Vagina (tissue), 2 donors: ENCODE results near the gene CHRDL2. TPM values are rescaled to one million over a fixed set of nuclear protein-coding genes. Genes with fewer than 3 reads are reported as not detected.
A peak's percentile ranks its signal among the peaks of the same experiment; 100 is the strongest.

Experiments
- DNase-seq, 2 donors: peaks; one replicate each; pipeline ENCODE4 v3.0.0-alpha.2; 2017; ENCODE audit errors: extremely low spot score in 2 of 2
- H3K27ac ChIP-seq: fragments of 200-600 bp; sonication (generic); one replicate; pipeline ENCODE4 v1.5.1; 2019
- H3K27me3 ChIP-seq: fragments of 200-600 bp; sonication (generic); one replicate; pipeline ENCODE4 v1.5.1; 2019
- H3K36me3 ChIP-seq, 2 donors: fragments of 200-600 bp; sonication (generic); one replicate each; pipeline ENCODE4 v1.5.1; 2017 to 2019
- H3K4me1 ChIP-seq: fragments of 200-600 bp; sonication (generic); one replicate; pipeline ENCODE4 v1.5.1; 2019
- H3K4me3 ChIP-seq, 2 donors: fragments of 200-600 bp; sonication (generic); 1 replicate in 1 of 2; 2 replicates in 1 of 2; pipeline ENCODE4 v1.5.1; 2016 to 2019
- H3K9me3 ChIP-seq: fragments of 200-600 bp; sonication (generic); one replicate; pipeline ENCODE4 v1.5.1; 2019
- CTCF ChIP-seq, 3 experiments: fragments of 450-650 bp in 2 of 3; fragments of 200-600 bp in 1 of 3; sonication (generic) in 1 of 3; IDR thresholded peaks; one replicate each; pipeline ENCODE4 v1.5.1; 2017 to 2019; ENCODE audit warnings: antibody characterized with exemption in 3 of 3, mild to moderate bottlenecking in 2 of 3, moderate library complexity in 2 of 3
- POLR2A ChIP-seq, 2 donors: fragments of 450-650 bp; IDR thresholded peaks; one replicate each; pipeline ENCODE4 v1.6.1; 2017; ENCODE audit warnings: antibody characterized with exemption in 2 of 2, mild to moderate bottlenecking in 2 of 2, moderate library complexity in 2 of 2
- POLR2AphosphoS5 ChIP-seq, 2 donors: sonication (generic); formaldehyde crosslinking; IDR thresholded peaks; one replicate each; pipeline ENCODE4 v1.9.0; 2017; ENCODE audit warnings: antibody characterized with exemption in 2 of 2, mild to moderate bottlenecking in 2 of 2, low read depth in 1 of 2; ENCODE audit not compliant: insufficient read depth in 1 of 2
- intact Hi-C: fragments of 100-400 bp; cut with DNase I; formaldehyde crosslinking; loops from one replicate; pipeline ENCODE4 v1.15.1; 2023
- total RNA-seq: library from RNA; depleted of rRNA; stranded (reverse); fragments of >200 nt; gene quantifications from one replicate; pipeline ENCODE4 v1.2.3, GENCODE V29; 2016

CHRDL2 gene
- total RNA-seq, 1 donor from 2014 or later: 3.7 TPM

GRCh38 chr11:74730571-74731260 lies 510 bp downstream of the CHRDL2 start:
- H3K4me1 ChIP-seq: peaks cover 12% of the 10 kb centered on the region
- no peaks in the 10 kb centered on the region for H3K9me3 ChIP-seq
- TF ChIP-seq CTCF (IDR thresholded peaks at IDR 0.05) (no peak), POLR2A (IDR thresholded peaks at IDR 0.05) (no peak)
- H3K27me3 ChIP-seq: peaks cover 6% of the 10 kb centered on the region
- peak overlapping the region; percentile 24 to 46 for H3K4me3 ChIP-seq
- intact Hi-C loops: loop anchor here (10.0 kb wide), 1 partner anchor 486 kb away; no protein-coding TSS in a partner anchor
- H3K27ac ChIP-seq: no peak overlapping the region
- peak in 1 of 2 donors; percentile 78 for DNase-seq
- no peaks in the 10 kb centered on the region for H3K36me3 ChIP-seq

GRCh38 chr11:74729397-74729796 lies 1.8 kb downstream of the CHRDL2 start:
- intact Hi-C loops: loop anchor here (10.0 kb wide), 1 partner anchor 95 kb away; no protein-coding TSS in a partner anchor
- Histone ChIP-seq H3K4me1 (peaks cover 12% of the 10 kb centered on the region), H3K4me3 (no peak overlapping the region), H3K27me3 (peaks cover 6% of the 10 kb centered on the region), H3K9me3 (no peaks in the 10 kb centered on the region), H3K27ac (no peak overlapping the region), H3K36me3 (no peaks in the 10 kb centered on the region)
- DNase-seq: no peak
- TF ChIP-seq CTCF (IDR thresholded peaks at IDR 0.05): no peak
- TF ChIP-seq POLR2A (IDR thresholded peaks at IDR 0.05): no peak
- no peak for TF ChIP-seq POLR2AphosphoS5 (IDR thresholded peaks at IDR 0.05; ENCODE audit: insufficient read depth in 1 of 2, low read depth in 1 of 2)

GRCh38 chr11:74726547-74727182 lies 4.6 kb downstream of the CHRDL2 start:
- DNase-seq: no peak
- TF ChIP-seq POLR2A (IDR thresholded peaks at IDR 0.05): no peak
- peak in 1 of 2 donors; percentile 55 for TF ChIP-seq POLR2AphosphoS5 (IDR thresholded peaks at IDR 0.05; ENCODE audit: insufficient read depth in 1 of 2, low read depth in 1 of 2)
- TF ChIP-seq CTCF (IDR thresholded peaks at IDR 0.05): peak; percentile 64 to 89 (median 81)
- Histone ChIP-seq H3K27me3 (peaks cover 3% of the 10 kb centered on the region), H3K4me1 (peaks cover 9% of the 10 kb centered on the region), H3K4me3 (no peak overlapping the region), H3K9me3 (no peaks in the 10 kb centered on the region), H3K36me3 (no peaks in the 10 kb centered on the region), H3K27ac (no peak overlapping the region)
- intact Hi-C loops: loop anchor here (10.0 kb wide), 1 partner anchor 92 kb away; no protein-coding TSS in a partner anchor

GRCh38 chr11:74725701-74726100 lies 5.5 kb downstream of the CHRDL2 start:
- no peak overlapping the region for H3K4me3 ChIP-seq
- no peak for DNase-seq
- H3K4me1 ChIP-seq: peaks cover 11% of the 10 kb centered on the region
- H3K36me3 ChIP-seq: no peaks in the 10 kb centered on the region
- H3K27me3 ChIP-seq: no peaks in the 10 kb centered on the region
- H3K9me3 ChIP-seq: no peaks in the 10 kb centered on the region
- intact Hi-C loops: loop anchor here (10.0 kb wide), 1 partner anchor 91 kb away; no protein-coding TSS in a partner anchor
- TF ChIP-seq POLR2AphosphoS5 (IDR thresholded peaks at IDR 0.05; ENCODE audit: insufficient read depth in 1 of 2, low read depth in 1 of 2) (no peak), CTCF (IDR thresholded peaks at IDR 0.05) (no peak), POLR2A (IDR thresholded peaks at IDR 0.05) (no peak)
- H3K27ac ChIP-seq: no peak overlapping the region

GRCh38 chr11:74723511-74723910 lies 7.7 kb downstream of the CHRDL2 start:
- intact Hi-C loops: loop anchor here (10.0 kb wide), 1 partner anchor 89 kb away; no protein-coding TSS in a partner anchor
- Histone ChIP-seq H3K36me3 (no peaks in the 10 kb centered on the region), H3K4me3 (no peak overlapping the region), H3K27me3 (no peaks in the 10 kb centered on the region), H3K9me3 (no peaks in the 10 kb centered on the region), H3K27ac (no peak overlapping the region), H3K4me1 (peaks cover 18% of the 10 kb centered on the region)
- no peak for TF ChIP-seq CTCF (IDR thresholded peaks at IDR 0.05)
- TF ChIP-seq POLR2A (IDR thresholded peaks at IDR 0.05): no peak
- no peak for TF ChIP-seq POLR2AphosphoS5 (IDR thresholded peaks at IDR 0.05; ENCODE audit: insufficient read depth in 1 of 2, low read depth in 1 of 2)
- DNase-seq: no peak
